ENCODE results near the gene LASP1NB.

Gene LASP1NB

DNA sequence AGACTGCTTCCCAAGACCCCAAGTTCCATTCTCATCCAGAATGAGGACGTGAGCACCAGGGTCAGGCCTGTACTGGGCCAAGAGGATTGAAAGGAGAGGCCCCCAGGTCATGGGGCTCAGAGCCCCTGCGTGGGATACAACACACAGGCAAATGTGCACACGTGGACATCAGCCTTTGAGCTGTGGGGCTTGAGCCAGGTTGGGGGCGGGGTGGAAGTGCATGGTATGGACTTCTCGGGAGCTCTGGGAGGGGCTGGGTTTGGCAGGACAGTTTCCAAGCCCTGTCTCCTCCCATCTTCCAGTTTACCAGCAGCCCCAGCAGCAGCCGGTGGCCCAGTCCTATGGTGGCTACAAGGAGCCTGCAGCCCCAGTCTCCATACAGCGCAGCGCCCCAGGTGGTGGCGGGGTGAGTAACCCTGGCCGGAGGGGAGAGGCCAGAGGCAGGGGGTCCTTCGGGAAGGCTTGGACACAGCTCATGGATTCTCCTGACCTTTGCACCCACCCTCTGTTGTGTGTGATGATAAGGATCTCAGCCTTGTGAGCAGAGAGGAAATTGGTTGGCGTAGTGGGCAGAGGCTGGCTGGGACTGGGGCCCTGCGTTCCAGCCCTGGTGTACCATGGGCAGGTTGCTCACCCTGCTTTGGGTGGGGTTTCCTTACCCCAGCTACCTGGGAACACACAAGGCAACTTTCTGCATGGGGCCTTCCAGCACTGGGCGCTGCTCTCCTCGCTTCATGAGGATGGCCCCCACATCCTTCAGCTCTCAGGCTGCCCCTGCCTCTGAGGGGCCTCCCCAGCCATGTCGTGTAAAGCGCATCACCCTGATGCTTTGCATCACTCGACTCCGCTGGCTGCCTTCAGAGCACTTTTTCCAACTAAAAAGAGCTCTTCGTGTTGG, 10.4 kb upstream of the LASP1NB start:
- Histone ChIP-seq H3K79me2 (ENCODE audit: insufficient read depth, low read depth, low read length) (no peaks in the 10 kb centered on the region), H3K4me1 (ENCODE audit: insufficient read depth, low read length, poor library complexity, severe bottlenecking) (no peaks in the 10 kb centered on the region), H3K9me2 (ENCODE audit: insufficient read depth, low read length) (no peaks in the 10 kb centered on the region), H3K36me3 (ENCODE audit: insufficient read depth, low read length) (peaks cover 64% of the 10 kb centered on the region), H3K4me3 (ENCODE audit: low read depth, low read length, poor library complexity, severe bottlenecking) (no peak overlapping the region), H2AFZ (ENCODE audit: low read length) (no peak overlapping the region), H4K20me1 (ENCODE audit: insufficient read depth, low read length) (no peaks in the 10 kb centered on the region), H3K4me2 (ENCODE audit: low read length) (no peak overlapping the region), H3K27ac (ENCODE audit: low read depth, low read length, poor library complexity, severe bottlenecking) (no peak overlapping the region), H3K9me3 (ENCODE audit: low read length) (no peaks in the 10 kb centered on the region)
- no peak for TF ChIP-seq EZH2phosphoT487 (IDR thresholded peaks at IDR 0.05; ENCODE audit: borderline replicate concordance, low read depth, low read length)
- TF ChIP-seq, protein P1, sequence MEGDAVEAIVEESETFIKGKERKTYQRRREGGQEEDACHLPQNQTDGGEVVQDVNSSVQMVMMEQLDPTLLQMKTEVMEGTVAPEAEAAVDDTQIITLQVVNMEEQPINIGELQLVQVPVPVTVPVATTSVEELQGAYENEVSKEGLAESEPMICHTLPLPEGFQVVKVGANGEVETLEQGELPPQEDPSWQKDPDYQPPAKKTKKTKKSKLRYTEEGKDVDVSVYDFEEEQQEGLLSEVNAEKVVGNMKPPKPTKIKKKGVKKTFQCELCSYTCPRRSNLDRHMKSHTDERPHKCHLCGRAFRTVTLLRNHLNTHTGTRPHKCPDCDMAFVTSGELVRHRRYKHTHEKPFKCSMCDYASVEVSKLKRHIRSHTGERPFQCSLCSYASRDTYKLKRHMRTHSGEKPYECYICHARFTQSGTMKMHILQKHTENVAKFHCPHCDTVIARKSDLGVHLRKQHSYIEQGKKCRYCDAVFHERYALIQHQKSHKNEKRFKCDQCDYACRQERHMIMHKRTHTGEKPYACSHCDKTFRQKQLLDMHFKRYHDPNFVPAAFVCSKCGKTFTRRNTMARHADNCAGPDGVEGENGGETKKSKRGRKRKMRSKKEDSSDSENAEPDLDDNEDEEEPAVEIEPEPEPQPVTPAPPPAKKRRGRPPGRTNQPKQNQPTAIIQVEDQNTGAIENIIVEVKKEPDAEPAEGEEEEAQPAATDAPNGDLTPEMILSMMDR (conservative IDR thresholded peaks at IDR 0.05; ENCODE audit: low read length): 0 out of 2 replicates have a peak, but pooled peaks have one; percentile 19
- CTCF ChIA-PET (ENCODE audit: unreplicated experiment): interaction anchor here (0.6 kb wide), 1 partner anchor 44 kb away, joined by 3 read pairs; no protein-coding TSS in a partner anchor
- POLR2A ChIA-PET: no interaction called here
- no peak for DNase-seq (ENCODE audit: low spot score)
- no TSS peak for BruUV-seq (replicated peaks)
- intact Hi-C loops (cut with micrococcal nuclease; ENCODE audit: unreplicated experiment): no loop called here

GRCh38 chr17:38915639-38915995, 9.8 kb upstream of the LASP1NB start:
- intact Hi-C loops (cut with micrococcal nuclease; ENCODE audit: unreplicated experiment): no loop called here
- CTCF ChIA-PET (ENCODE audit: unreplicated experiment): interaction anchor here (0.6 kb wide), 1 partner anchor 44 kb away, joined by 3 read pairs; no protein-coding TSS in a partner anchor
- Histone ChIP-seq H3K79me2 (ENCODE audit: insufficient read depth, low read depth, low read length) (no peaks in the 10 kb centered on the region), H3K4me3 (ENCODE audit: low read depth, low read length, poor library complexity, severe bottlenecking) (no peak overlapping the region), H3K4me1 (ENCODE audit: insufficient read depth, low read length, poor library complexity, severe bottlenecking) (no peaks in the 10 kb centered on the region), H3K4me2 (ENCODE audit: low read length) (no peak overlapping the region), H3K36me3 (ENCODE audit: insufficient read depth, low read length) (peaks cover 65% of the 10 kb centered on the region), H4K20me1 (ENCODE audit: insufficient read depth, low read length) (no peaks in the 10 kb centered on the region), H3K9me3 (ENCODE audit: low read length) (no peaks in the 10 kb centered on the region), H3K27ac (ENCODE audit: low read depth, low read length, poor library complexity, severe bottlenecking) (no peak overlapping the region), H2AFZ (ENCODE audit: low read length) (no peak overlapping the region), H3K9me2 (ENCODE audit: insufficient read depth, low read length) (no peaks in the 10 kb centered on the region)
- no peak for DNase-seq (ENCODE audit: low spot score)
- BruUV-seq (replicated peaks): no TSS peak
- TF ChIP-seq, protein P1 (conservative IDR thresholded peaks at IDR 0.05; ENCODE audit: low read length): no peak
- TF ChIP-seq EZH2phosphoT487 (IDR thresholded peaks at IDR 0.05; ENCODE audit: borderline replicate concordance, low read depth, low read length): no peak
- POLR2A ChIA-PET: no interaction called here

DNA sequence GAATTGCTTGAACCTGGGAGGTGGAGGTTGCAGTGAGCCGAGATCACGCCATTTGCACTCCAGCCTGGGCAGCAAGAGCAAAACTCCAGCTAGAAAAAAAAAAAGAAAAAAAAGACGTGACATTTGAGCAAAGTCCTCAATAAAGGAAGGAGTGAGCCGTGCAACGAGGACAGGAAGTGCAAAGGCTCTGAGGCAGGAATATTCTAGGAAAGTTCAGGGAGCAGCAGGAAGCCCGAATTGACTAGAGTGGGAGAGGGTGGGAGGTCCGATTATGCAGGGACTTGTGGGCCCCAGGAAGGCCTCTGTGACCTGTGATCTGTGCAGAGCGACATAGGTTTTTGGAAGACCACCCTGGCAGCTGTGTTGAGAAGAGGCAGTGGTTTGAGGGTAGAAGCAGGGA, 8.6 kb upstream of the LASP1NB start:
- BruUV-seq (replicated peaks): no TSS peak
- H3K4me2 ChIP-seq (ENCODE audit: low read length): no peak overlapping the region
- no peaks in the 10 kb centered on the region for H3K79me2 ChIP-seq (ENCODE audit: insufficient read depth, low read depth, low read length)
- no peaks in the 10 kb centered on the region for H3K9me2 ChIP-seq (ENCODE audit: insufficient read depth, low read length)
- no peak for TF ChIP-seq EZH2phosphoT487 (IDR thresholded peaks at IDR 0.05; ENCODE audit: borderline replicate concordance, low read depth, low read length)
- TF ChIP-seq, protein P1 (conservative IDR thresholded peaks at IDR 0.05; ENCODE audit: low read length): no peak
- ChIA-PET POLR2A (interaction anchor here (0.7 to 1.3 kb wide), 3 partner anchors 9 to 62 kb away, joined by 3 to 6 read pairs (median 3); no protein-coding TSS in a partner anchor), CTCF (ENCODE audit: unreplicated experiment) (no interaction called here)
- H2AFZ ChIP-seq (ENCODE audit: low read length): no peak overlapping the region
- peaks cover 66% of the 10 kb centered on the region for H3K36me3 ChIP-seq (ENCODE audit: insufficient read depth, low read length)
- intact Hi-C loops (cut with micrococcal nuclease; ENCODE audit: unreplicated experiment): no loop called here
- no peak overlapping the region for H3K27ac ChIP-seq (ENCODE audit: low read depth, low read length, poor library complexity, severe bottlenecking)
- no peak overlapping the region for H3K4me3 ChIP-seq (ENCODE audit: low read depth, low read length, poor library complexity, severe bottlenecking)
- H4K20me1 ChIP-seq (ENCODE audit: insufficient read depth, low read length): no peaks in the 10 kb centered on the region
- no peaks in the 10 kb centered on the region for H3K9me3 ChIP-seq (ENCODE audit: low read length)
- no peak for DNase-seq (ENCODE audit: low spot score)
- no peaks in the 10 kb centered on the region for H3K4me1 ChIP-seq (ENCODE audit: insufficient read depth, low read length, poor library complexity, severe bottlenecking)
